Glomerular visceral epithelial cell (primary cell): ENCODE data around the gene STK32A.

Source experiments
- DNase-seq: peaks from one replicate; pipeline ENCODE4 v3.0.0-alpha.2; 2016; ENCODE audit errors: extremely low spot score

The STK32A gene

GRCh38 chr5:147391781-147392180 lies 157.0 kb downstream of the STK32A start:
- peak; percentile 80 for DNase-seq

DNA sequence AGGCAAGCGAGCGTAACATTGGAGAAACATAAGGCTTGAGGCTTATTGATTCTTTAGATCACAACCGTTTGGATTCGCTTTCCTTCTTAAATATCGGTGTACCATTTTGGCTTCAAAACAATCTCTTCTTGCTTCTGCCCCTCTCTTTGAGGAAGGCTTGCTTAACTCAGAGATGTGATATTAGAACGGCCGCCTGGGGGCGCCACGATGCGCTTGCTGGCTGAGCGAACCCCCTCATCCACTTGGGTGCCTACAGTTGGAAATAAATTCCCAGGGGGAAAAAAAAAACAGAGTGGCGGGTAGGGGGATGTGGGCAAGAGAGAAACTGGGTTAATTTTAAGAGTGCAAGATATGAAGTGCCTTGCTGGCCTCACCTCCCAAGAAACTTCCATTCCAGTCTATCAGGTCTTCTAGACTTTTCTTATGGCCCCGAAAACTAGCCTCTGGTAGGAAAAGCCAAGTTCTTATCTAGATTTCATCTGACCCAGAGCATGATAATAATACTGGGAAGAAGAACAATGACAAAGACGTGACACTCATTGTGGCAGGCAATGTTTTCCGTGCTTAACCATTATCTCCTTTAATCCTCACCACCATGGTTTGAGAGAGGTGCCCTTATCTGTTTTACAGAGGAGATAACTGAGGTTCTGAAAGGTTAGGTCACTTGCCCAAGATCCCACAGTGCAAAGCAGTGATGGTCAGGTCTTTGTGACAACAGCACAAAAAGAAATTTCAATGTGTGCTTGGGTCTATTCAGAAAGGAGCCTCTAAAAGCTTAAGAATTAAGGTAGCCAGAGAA lies 159.2 kb downstream of the STK32A start:
- DNase-seq, result no peak

DNA sequence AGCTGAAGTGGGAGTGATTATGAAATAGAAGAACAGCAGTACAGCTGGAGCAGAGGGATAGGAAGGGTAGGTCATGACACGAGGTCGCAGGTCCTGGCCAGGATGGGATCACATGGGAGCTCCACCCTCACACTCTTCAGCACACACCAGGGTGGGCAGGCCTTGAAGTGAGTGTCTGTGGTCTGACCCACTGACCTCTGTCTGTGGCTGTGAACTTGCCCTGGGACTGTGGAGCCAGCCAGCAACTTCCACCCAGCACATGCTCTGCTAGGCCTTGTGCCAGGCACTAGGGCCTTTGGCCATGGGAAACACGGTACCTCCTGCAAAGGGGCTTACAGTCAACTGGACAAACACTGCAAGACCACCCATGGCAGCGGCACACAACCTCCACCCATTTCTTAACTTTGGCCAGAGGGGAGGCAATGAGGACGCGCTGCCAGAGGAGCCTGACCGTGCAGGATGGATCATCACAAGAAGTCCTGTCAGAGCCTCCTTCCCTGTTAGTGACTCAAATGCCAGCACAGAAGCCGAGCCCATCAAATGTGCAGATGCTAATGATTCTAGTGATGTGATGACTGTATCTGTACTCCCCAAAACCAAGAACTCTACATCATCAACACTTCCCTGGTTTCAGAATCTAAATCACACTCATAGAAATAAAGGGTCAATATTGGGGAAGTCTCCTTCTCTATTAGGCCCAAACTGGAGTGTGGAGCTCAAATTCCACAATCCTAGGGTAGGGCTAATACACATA lies 161.4 kb downstream of the STK32A start:
- no peak for DNase-seq

DNA sequence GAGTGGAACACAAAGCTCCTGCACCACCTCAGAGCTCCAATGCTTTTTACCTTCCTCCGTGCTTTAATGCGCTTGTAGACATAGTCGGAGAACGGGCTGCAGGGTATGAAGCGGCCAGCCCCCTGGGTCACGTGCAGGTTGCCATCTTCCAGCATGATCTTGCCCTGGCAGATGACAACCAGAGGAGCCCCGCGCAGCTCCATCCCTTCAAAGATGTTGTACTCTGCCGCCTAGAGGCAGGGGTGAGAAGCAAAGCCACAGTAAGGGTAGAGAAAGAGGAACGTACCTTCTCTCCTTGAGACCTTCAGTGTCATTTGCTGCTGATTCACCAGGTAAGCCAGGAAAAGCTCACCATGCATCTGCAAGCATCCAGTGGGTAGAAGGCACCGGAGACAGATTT lies 162.8 kb downstream of the STK32A start:
- DNase-seq, result no peak

DNA sequence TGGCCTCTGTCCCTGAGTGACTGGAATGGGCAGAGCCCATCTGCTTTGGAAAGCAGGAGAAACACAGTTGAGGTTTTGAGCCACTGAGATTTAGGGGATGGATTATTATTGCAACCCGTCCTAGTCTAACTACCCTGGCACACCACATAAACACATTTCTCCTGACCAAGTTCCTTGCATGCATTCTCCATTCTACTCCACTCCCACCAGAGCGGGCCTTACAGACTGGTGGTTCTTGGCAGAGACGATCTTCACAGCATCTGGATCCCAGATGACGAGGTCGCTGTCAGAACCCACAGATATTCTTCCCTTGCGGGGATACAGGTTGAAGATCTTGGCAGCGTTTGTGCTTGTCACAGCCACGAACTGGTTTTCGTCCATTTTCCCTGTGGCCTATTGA lies 164.0 kb downstream of the STK32A start:
- no peak for DNase-seq

- DNase-seq, result no peak
Measured at GRCh38 chr5:147400126-147400809, 165.4 kb downstream of the STK32A start.

DNA sequence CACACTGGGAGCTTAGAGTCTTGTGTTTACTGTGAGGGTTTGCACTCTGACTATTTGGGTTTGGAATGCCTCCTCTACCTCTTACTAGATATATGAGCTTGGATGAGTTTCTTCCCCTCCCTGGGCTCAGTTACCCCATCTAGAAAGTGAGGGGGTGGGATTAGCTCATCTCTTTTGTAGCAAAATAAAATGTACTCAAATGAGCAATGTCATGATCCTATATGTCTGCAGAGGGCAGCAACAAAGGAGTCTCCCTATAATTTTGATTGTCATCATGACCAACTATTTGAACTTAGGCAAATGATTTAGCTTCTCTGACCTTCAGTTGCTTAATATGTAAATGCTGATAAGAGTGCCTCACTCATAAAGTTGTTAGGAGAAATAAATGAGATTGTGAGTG lies 166.1 kb downstream of the STK32A start:
- no peak for DNase-seq

DNA sequence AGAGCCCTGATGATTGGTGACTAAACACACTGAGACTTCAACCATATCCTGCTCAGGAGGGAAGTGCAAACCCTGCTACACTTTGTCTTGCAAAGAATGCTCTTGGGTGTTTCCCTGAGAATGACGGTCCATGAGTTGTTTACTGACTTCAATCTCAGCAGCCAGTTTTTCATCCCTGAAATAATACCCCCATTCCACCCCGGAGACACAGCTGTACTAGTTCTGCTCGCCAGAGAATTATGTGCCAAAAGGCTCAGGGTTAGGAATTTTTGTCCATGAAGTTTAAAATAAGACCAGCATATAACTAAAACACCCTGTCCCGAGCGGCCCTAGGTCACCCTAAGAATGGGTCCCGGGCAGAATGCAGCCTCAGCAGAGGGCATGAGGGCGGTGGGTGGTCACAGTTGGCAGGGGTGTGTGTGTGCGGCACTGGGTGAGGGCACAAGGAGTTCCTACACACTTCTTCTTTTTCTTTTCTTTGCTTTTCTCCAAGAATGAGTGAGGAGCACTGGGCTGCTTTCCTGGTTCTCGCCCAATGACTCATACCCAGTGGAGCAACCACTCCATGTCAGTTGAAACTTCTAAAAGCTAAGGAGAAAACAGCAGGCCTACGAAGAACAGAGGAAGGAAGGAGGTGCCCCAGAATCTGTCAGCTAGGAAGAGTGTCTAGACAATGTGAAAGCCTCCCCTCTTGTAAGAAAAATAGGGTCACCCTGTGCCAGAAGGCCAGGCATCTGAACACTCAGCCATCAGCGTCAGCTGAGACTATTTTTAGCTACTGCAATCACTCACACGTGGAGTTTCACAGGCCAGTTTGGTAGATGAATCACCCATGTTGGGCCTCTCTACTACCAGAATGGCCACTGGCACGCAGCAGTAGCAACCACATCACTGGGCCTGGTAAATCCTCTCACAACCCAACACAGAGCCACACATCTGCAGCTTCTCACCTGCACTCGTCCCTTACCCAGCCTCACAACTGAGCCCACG lies 169.1 kb downstream of the STK32A start:
- peak; percentile 94 for DNase-seq

GRCh38 chr5:147404706-147405105 lies 169.9 kb downstream of the STK32A start:
- no peak for DNase-seq

GRCh38 chr5:147406636-147407035 lies 171.8 kb downstream of the STK32A start:
- no peak for DNase-seq

GRCh38 chr5:147407094-147407681 lies 172.4 kb downstream of the STK32A start:
- peak; percentile 85 for DNase-seq

DNA sequence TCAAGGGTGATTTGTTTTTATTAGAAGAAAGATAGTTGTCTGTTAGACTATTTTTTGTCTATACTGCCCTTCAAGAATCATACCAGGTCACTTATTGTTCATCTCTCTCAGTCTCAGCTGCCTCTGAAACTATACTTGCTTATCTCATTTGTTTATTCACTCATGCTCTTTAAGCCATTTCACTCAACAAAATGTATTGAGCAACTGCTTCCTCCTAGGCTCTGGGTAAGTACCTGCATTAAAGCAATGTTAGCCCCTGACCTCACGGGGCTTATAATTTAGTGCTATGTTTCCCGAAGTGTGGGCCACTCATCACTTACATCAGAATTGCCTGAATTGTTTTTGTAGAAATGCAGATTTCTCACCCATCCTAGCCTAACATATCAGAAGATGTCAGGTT lies 174.2 kb downstream of the STK32A start:
- DNase-seq, result no peak

DNA sequence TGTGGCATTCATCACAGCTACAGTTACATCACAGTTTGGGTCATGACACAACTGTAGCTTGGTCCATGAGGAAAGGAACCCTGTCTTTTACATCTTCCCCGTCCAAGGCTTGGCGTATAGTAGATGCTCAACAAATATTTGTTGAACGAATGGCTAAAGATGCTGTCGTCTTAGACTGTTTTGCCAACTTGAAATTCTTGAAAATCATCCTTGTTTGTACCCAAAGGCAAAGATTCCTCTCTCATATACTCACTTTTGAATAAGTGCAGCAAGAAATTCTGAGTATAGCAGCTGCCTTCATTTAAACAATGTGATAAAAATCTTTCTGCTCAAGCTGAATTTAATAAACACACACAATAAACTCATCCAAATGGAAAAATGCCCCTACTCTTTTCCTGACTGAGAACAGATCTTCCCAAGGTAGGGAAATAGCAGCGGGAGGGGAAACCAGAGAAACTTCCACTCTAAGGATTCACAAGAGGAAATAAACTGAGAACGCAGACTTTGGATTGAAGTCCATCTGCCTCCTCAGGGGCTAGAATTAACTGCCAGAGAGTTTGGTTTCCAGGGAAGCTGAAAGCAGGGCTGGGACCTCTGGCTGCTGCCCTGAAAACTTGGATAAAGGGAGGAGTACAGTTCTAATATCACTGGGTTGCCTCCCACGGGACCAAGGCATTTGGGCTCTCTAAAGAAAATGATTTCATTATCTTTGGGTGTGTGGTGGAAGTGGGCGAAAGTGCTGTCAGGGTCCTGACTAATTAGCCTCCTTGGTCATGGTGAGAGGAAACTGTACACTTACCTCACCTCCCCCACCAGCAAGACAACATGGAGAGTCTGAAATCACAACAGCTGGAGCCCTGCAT lies 175.9 kb downstream of the STK32A start:
- no peak for DNase-seq

DNA sequence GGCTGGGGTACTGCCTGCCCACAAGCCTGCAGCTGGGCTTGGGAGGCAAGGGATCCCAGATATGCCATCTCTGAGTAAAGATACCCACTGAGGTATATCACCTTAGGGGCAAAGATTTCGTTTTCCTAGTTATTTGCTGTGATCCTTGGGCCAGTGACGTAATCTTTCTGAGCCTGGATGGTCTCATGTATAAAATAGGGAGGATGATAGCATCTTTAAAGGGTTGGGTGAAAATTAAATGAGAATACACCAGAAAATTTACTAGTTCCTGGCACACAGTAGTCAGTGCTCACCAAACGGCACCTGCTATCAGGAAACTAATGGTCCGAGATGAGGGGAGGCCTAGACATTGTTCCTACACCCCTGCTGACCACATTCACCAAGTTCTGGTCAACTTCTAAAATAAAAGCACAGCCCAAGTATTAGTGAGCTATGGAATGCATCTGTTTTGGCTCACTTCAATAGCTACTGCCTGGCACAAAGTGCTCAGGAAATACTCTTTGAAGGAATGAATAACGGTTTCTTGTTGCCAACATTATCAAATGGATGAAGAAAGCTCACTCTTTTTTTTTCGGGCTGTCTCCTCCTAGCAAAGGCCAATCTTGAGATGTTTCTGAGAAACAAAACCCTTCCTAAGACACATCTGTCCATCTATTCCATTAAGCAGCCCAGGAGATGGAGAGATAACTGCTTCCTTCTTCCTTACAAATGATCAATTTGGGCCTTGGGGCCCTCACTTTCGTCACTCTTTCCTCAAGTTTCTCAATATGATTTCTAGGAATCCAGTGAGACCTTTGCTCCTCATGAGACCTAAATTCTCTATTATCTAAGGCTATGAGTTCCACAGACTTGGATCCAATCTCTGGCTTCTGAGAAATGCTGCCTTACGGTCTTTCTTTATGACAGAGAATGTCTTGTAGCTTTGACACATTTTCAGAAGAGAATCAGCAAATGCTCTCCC lies 176.8 kb downstream of the STK32A start:
- no peak for DNase-seq

DNA sequence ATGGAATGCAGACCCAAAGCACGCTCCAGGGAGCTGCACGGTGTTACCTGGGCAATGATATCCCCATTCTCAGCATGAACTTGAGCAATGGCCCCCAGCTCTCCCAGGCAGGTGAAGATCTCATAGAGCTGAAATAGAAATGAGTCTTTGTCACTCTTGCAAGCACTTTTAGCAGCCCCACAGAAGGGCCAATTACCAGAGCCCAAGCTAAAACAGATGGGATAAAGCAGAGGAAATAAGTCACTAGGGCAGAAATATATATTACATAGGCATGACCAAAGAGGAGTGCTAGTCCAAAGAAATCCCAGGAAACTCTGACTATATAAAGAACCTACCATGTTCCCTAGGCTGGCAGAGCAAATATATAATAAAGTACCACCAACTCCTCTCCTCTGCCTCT lies 177.7 kb downstream of the STK32A start:
- DNase-seq, result no peak

GRCh38 chr5:147413266-147413665 lies 178.4 kb downstream of the STK32A start:
- no peak for DNase-seq

DNA sequence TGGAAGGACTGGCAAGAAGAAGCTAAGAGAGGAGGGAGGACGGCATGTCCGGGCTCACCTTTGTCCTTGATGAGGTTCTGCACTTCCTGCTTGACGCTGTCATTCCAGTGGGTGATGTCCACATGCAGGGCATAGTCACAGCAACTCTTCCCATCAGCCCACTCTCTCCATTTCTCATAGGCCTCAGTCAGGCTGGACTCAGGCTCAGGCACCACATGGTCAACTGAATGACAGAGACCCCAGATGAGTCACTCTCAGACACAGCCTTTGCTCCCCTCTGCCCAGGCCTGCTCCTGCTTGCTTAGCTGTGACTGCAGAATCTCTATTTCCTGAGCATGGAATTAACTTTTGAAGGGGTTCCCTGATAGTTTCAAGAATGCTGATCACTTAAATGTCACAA lies 180.8 kb downstream of the STK32A start:
- no peak for DNase-seq

GRCh38 chr5:147417135-147417813 lies 182.4 kb downstream of the STK32A start:
- no peak for DNase-seq
